Astrocyte of the spinal cord (primary cell): ENCODE data around the gene SCAMP4.

Source experiments
- DNase-seq: peaks from one replicate; pipeline ENCODE4 v3.0.0; 2011; ENCODE audit warnings: low read depth, low spot score
- H3K4me3 ChIP-seq: 2 replicates; pipeline ENCODE4 v1.5.1; 2011; ENCODE audit warnings: low read depth, mild to moderate bottlenecking, low read length, moderate library complexity
- in situ Hi-C: cut with HindIII; loops from 2 replicates; pipeline ENCODE4 v1.10.0; 2017; ENCODE audit warnings: low sequenced_read_pairs
- TF ChIP-seq, protein P1 (sequence below): IDR thresholded peaks from 2 replicates; pipeline ENCODE4 v1.5.1; 2012; ENCODE audit warnings: low read depth, mild to moderate bottlenecking, low read length, inconsistent platforms

The SCAMP4 gene

GRCh38 chr19:1924320-1924961 lies 19.2 kb downstream of the SCAMP4 start:
- in situ Hi-C loops: no loop called here
- TF ChIP-seq, protein P1, sequence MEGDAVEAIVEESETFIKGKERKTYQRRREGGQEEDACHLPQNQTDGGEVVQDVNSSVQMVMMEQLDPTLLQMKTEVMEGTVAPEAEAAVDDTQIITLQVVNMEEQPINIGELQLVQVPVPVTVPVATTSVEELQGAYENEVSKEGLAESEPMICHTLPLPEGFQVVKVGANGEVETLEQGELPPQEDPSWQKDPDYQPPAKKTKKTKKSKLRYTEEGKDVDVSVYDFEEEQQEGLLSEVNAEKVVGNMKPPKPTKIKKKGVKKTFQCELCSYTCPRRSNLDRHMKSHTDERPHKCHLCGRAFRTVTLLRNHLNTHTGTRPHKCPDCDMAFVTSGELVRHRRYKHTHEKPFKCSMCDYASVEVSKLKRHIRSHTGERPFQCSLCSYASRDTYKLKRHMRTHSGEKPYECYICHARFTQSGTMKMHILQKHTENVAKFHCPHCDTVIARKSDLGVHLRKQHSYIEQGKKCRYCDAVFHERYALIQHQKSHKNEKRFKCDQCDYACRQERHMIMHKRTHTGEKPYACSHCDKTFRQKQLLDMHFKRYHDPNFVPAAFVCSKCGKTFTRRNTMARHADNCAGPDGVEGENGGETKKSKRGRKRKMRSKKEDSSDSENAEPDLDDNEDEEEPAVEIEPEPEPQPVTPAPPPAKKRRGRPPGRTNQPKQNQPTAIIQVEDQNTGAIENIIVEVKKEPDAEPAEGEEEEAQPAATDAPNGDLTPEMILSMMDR: no peak
- no peak overlapping the region for H3K4me3 ChIP-seq
- DNase-seq: no peak

DNA sequence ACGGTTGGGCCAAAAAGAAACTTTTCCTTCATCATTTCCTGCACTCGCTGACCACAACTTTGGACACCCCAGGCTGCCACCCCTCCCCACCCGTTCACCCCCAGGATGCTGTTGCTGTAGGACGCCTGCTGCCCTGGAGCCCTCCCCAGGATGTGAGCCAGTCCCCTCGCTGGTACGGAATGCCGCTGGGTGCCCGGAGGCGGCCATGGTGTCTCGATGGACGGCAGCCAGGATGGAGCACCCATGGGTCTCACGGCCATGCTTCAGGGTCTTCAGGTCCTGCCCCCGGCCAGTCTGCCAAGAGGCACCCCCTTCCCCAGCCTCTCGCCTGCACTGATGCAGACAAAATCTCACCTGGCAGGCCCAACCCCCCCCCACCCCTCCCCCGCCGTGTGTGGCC lies 20.3 kb downstream of the SCAMP4 start:
- in situ Hi-C loops: no loop called here
- no peak overlapping the region for H3K4me3 ChIP-seq
- TF ChIP-seq, protein P1: no peak
- DNase-seq: no peak

- in situ Hi-C loops: no loop called here
- DNase-seq: peak; percentile 63
- TF ChIP-seq, protein P1: peak; percentile 95
- H3K4me3 ChIP-seq: peak overlapping the region; percentile 31
Observed at GRCh38 chr19:1929021-1929742, 24.0 kb downstream of the SCAMP4 start.

DNA sequence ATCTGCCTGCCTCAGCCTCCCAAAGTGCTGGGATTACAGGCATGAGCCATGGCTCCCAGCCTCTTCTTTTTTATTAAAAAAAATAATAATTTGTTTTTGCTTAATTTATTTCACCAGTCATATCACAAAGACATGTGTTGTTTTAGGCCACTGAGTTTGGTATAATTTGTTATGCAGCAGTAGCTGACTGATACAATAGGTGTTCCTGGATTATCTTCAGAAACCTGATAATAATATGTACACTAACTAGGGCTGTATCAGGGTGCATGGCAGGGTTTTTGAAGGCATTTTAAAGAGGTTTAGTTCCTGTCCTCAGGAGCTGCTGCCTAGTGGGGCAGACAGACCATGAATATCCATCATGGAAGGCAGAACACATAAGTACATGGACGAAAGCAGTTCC lies 26.2 kb downstream of the SCAMP4 start:
- TF ChIP-seq, protein P1: no peak
- no peak for DNase-seq
- no peak overlapping the region for H3K4me3 ChIP-seq
- in situ Hi-C loops: no loop called here

- in situ Hi-C loops: no loop called here
- DNase-seq: no peak
- TF ChIP-seq, protein P1: no peak
- H3K4me3 ChIP-seq: no peak overlapping the region
Observed at GRCh38 chr19:1932395-1932794, 27.2 kb downstream of the SCAMP4 start.

DNA sequence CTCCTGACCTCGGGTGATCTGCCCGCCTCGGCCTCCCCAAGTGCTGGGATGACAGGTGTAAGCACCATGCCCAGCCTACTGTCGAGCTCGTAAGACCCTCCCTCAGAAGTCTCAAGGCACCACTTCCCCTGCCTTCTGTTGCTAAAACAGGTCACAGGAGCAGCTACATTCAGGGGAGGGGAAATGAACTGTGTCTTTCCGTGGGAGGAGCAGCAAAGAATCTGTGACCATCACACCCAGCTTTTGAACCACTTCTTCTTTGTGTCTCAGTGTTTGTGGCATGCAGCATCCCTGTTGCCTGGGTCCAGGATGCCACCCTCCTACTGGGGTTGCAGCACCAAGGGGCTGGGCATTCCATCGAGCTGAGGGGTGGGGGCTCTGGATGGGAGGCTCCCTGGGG lies 28.0 kb downstream of the SCAMP4 start:
- DNase-seq: no peak

More for the DNA sequence above, 28.0 kb downstream of the SCAMP4 start:
- no peak overlapping the region for H3K4me3 ChIP-seq
- in situ Hi-C loops: no loop called here
- TF ChIP-seq, protein P1: no peak
